Rectal smooth muscle tissue (tissue), 1 donor: ENCODE results near the gene B3GALT6.

ENCODE experiments used
- H3K27ac ChIP-seq: one replicate; pipeline ENCODE4 v1.7.0; 2013; ENCODE audit warnings: low read depth, low read length, inconsistent platforms
- H3K27me3 ChIP-seq: one replicate; pipeline ENCODE4 v1.7.0; 2013; ENCODE audit warnings: low read length; ENCODE audit not compliant: control insufficient read depth, insufficient read depth
- H3K36me3 ChIP-seq: one replicate; pipeline ENCODE4 v1.7.0; 2013; ENCODE audit warnings: low read length; ENCODE audit not compliant: control insufficient read depth, insufficient read depth
- H3K4me1 ChIP-seq: one replicate; pipeline ENCODE4 v1.7.0; 2013; ENCODE audit warnings: low read length; ENCODE audit not compliant: control insufficient read depth, insufficient read depth
- H3K4me3 ChIP-seq: one replicate; pipeline ENCODE4 v1.7.0; 2013; ENCODE audit warnings: low read length
- H3K9ac ChIP-seq: one replicate; pipeline ENCODE4 v1.7.0; 2013; ENCODE audit warnings: low read length

B3GALT6 gene

GRCh38 chr1:1197188-1197500 is 34.9 kb upstream of the B3GALT6 start:
- no peaks in the 10 kb centered on the region for H3K27me3 ChIP-seq
- H3K4me3 ChIP-seq: no peak overlapping the region
- H3K9ac ChIP-seq: no peak overlapping the region
- no peak overlapping the region for H3K27ac ChIP-seq
- no peaks in the 10 kb centered on the region for H3K4me1 ChIP-seq
- H3K36me3 ChIP-seq: no peaks in the 10 kb centered on the region

GRCh38 chr1:1197551-1198422 is 34.2 kb upstream of the B3GALT6 start:
- no peaks in the 10 kb centered on the region for H3K27me3 ChIP-seq
- H3K36me3 ChIP-seq: no peaks in the 10 kb centered on the region
- H3K9ac ChIP-seq: no peak overlapping the region
- H3K4me1 ChIP-seq: no peaks in the 10 kb centered on the region
- H3K4me3 ChIP-seq: no peak overlapping the region
- H3K27ac ChIP-seq: no peak overlapping the region

- Histone ChIP-seq H3K4me3 (no peak overlapping the region), H3K36me3 (no peaks in the 10 kb centered on the region), H3K4me1 (no peaks in the 10 kb centered on the region), H3K27ac (no peak overlapping the region), H3K27me3 (no peaks in the 10 kb centered on the region), H3K9ac (no peak overlapping the region)
These were observed 33.5 kb upstream of the B3GALT6 start for GRCh38 chr1:1198423-1199140.

GRCh38 chr1:1199141-1199960 is 32.7 kb upstream of the B3GALT6 start:
- no peak overlapping the region for H3K4me3 ChIP-seq
- H3K9ac ChIP-seq: no peak overlapping the region
- H3K27me3 ChIP-seq: no peaks in the 10 kb centered on the region
- H3K27ac ChIP-seq: no peak overlapping the region
- no peaks in the 10 kb centered on the region for H3K36me3 ChIP-seq
- no peaks in the 10 kb centered on the region for H3K4me1 ChIP-seq

DNA sequence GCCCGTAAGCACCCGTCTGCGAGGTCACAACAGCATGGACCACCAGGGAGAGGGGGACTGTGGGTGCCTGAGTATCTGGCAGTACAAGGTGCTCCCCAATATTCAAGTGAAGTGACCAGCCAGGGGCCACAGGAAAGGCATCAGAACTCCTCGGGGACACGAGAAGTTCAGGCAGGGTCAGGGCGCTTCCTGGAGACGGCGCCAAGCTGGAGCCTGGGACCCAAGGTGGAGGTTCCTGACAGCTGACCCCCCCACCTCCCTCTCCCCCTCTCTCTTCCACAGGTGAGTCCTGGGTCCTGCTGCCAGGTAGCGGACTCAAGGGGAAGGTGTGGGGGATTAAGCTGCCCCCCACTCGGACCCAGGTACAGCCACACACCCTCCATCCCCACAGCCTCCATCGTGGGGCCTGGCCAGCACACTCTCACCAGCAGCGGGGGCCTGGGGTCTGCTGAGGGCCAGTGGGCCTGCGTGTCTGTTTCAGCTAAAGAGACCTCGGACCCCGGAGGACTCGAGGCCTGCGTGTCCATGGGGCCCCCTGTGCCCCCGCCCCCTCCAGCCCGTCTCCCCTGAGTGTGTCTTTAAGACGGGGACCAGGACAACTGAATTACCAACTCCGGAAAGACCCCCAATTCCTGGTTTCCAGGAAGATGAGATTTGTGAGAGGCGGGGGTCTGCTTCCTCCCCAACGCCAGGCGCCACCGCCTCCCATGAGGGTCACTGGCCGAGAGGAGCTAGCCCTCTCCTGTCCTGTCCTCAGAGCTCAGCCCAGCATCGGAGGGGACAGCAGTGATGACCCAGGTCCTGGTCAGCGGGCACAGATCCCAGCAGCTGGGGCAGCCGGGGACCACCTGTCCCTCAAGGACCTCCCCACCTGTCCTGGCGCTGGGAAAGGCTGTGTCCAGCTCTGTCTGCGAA is 31.8 kb upstream of the B3GALT6 start:
- H3K4me1 ChIP-seq: no peaks in the 10 kb centered on the region
- no peaks in the 10 kb centered on the region for H3K36me3 ChIP-seq
- H3K27ac ChIP-seq: no peak overlapping the region
- H3K4me3 ChIP-seq: no peak overlapping the region
- peaks cover 4% of the 10 kb centered on the region for H3K27me3 ChIP-seq
- no peak overlapping the region for H3K9ac ChIP-seq

DNA sequence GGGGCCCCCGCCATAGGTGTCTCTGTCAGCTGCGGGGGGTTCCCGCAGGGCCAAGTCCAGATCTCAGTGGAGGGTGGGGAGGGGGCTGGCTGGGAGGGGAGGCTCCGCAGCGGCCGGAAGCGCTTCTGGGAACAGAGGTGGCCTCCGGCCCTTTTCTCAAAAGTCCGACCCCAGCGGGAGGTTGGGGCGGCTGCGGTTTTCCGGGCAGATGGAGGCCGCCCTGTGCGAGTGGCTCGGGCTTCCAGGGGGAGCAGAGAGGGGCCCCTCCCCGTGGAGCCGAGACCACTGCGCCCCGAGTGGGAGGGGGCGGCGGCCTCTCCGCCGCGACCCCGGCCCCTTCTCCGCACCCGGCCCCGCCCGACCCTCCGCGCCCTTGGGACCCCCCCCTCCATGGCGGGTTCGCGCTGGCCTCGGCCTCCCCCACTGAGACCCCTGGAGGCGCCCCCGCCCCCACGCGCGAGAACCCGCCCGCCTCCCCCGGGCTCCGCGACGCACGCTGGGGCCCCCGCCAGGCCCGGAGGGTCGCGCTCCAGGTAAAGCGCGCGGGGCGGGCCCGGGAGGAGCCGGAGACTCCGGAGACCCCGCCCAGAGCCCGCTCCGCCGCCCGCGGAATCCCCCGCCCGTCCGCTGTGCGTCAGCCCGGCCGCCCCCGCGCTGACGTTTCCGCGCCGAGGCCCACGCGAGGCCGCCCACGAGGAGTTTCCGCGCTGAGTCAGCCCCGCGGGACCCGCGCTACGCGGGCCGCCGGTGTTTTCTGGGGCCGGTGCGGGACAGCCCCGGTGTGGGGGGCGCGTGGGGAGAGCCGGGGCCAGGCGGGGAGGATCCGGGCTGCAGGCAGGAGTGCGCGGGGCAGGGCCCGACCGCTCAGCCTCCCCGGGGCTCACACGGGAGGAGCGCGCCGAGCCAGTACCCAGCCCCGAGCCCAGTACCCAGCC is 30.9 kb upstream of the B3GALT6 start:
- H3K27ac ChIP-seq: no peak overlapping the region
- H3K27me3 ChIP-seq: peaks cover 12% of the 10 kb centered on the region
- H3K9ac ChIP-seq: no peak overlapping the region

GRCh38 chr1:1202831-1203560 is 29.0 kb upstream of the B3GALT6 start:
- H3K4me3 ChIP-seq: no peak overlapping the region
- no peak overlapping the region for H3K9ac ChIP-seq
- no peaks in the 10 kb centered on the region for H3K36me3 ChIP-seq
- H3K4me1 ChIP-seq: peaks cover 2% of the 10 kb centered on the region
- peaks cover 24% of the 10 kb centered on the region for H3K27me3 ChIP-seq
- H3K27ac ChIP-seq: no peak overlapping the region

More for the DNA sequence above, 30.9 kb upstream of the B3GALT6 start:
- Histone ChIP-seq H3K4me1 (no peaks in the 10 kb centered on the region), H3K4me3 (peak overlapping the region; percentile 32), H3K36me3 (no peaks in the 10 kb centered on the region)

GRCh38 chr1:1203561-1204424 is 28.2 kb upstream of the B3GALT6 start:
- Histone ChIP-seq H3K27ac (no peak overlapping the region), H3K27me3 (peaks cover 24% of the 10 kb centered on the region), H3K36me3 (no peaks in the 10 kb centered on the region), H3K9ac (no peak overlapping the region), H3K4me3 (no peak overlapping the region), H3K4me1 (peaks cover 5% of the 10 kb centered on the region)

GRCh38 chr1:1204425-1204920 is 27.6 kb upstream of the B3GALT6 start:
- Histone ChIP-seq H3K27me3 (peaks cover 24% of the 10 kb centered on the region), H3K9ac (no peak overlapping the region), H3K36me3 (no peaks in the 10 kb centered on the region), H3K4me1 (peaks cover 5% of the 10 kb centered on the region), H3K27ac (no peak overlapping the region), H3K4me3 (no peak overlapping the region)
